MCF 10A (cell line): ENCODE results near the gene SP6. TPM values are rescaled to one million over a fixed set of nuclear protein-coding genes. Genes with fewer than 3 reads are reported as not detected.

Experiments
- BruUV-seq: library from RNA; stranded (reverse); fragments of 400-500 nt; replicated peaks from 2 replicates; lab custom pipeline; 2021; lab: Mats Ljungman, UMichigan
- CTCF ChIA-PET: fragments of 300-600 bp; sonication (Branson Sonifier 250); formaldehyde crosslinking; extraction: SDS; loops from one replicate; lab custom pipeline; 2021; ENCODE audit warnings: antibody characterized with exemption, inconsistent platforms; lab: Yijun Ruan, JAX
- POLR2A ChIA-PET: fragments of 300-600, 350-650 bp; sonication (Branson Sonifier 250); formaldehyde crosslinking; extraction: SDS; loops from one replicate; lab custom pipeline; 2020; ENCODE audit warnings: antibody characterized with exemption, inconsistent platforms; lab: Yijun Ruan, JAX
- DNase-seq: peaks from one replicate; pipeline ENCODE4 v3.0.0-alpha.2; 2018; ENCODE audit not compliant: unreplicated experiment
- H3K27ac Mint-ChIP-seq: one replicate; pipeline ENCODE4 v1.8.0; 2022; ENCODE audit warnings: mild to moderate bottlenecking, low read depth, mixed read lengths; ENCODE audit not compliant: unreplicated experiment
- H3K27me3 Mint-ChIP-seq: one replicate; pipeline ENCODE4 v1.8.0; 2022; ENCODE audit warnings: mixed read lengths; ENCODE audit not compliant: insufficient read depth, unreplicated experiment
- H3K36me3 Mint-ChIP-seq: one replicate; pipeline ENCODE4 v1.8.0; 2022; ENCODE audit warnings: mild to moderate bottlenecking, moderate library complexity, mixed read lengths; ENCODE audit not compliant: insufficient read depth, unreplicated experiment
- H3K4me1 Mint-ChIP-seq: one replicate; pipeline ENCODE4 v1.8.0; 2022; ENCODE audit warnings: mixed read lengths; ENCODE audit not compliant: insufficient read depth, unreplicated experiment
- H3K4me3 Mint-ChIP-seq: one replicate; pipeline ENCODE4 v1.8.0; 2022; ENCODE audit warnings: mild to moderate bottlenecking, moderate library complexity, mixed read lengths; ENCODE audit not compliant: unreplicated experiment
- H3K9me3 Mint-ChIP-seq: one replicate; pipeline ENCODE4 v1.8.0; 2022; ENCODE audit warnings: mixed read lengths; ENCODE audit not compliant: unreplicated experiment
- CTCF ChIP-seq: fragments of 200-600 bp; IDR thresholded peaks from one replicate; pipeline ENCODE4 v1.8.0; 2022; ENCODE audit warnings: antibody characterized with exemption, mild to moderate bottlenecking; ENCODE audit not compliant: unreplicated experiment
- intact Hi-C: fragments of 100-400 bp; cut with micrococcal nuclease; formaldehyde crosslinking; loops from 2 replicates; pipeline ENCODE4 v1.14.1; 2022
- total RNA-seq: library from RNA; stranded (reverse); gene quantifications from 2 replicates; pipeline ENCODE4 v1.2.3, GENCODE V29; 2022

The SP6 gene
- total RNA-seq, 1 experiment from 2014 or later = 1.5 TPM

GRCh38 chr17:47834756-47835155, 16.2 kb downstream of the SP6 start:
- H3K4me1 Mint-ChIP-seq = peaks cover 10% of the 10 kb centered on the region
- H3K27ac Mint-ChIP-seq = no peak overlapping the region
- H3K4me3 Mint-ChIP-seq = no peak overlapping the region
- DNase-seq = no peak
- H3K36me3 Mint-ChIP-seq = no peaks in the 10 kb centered on the region
- no peaks in the 10 kb centered on the region for H3K27me3 Mint-ChIP-seq
- CTCF ChIA-PET = interaction anchor here (0.6 to 1.7 kb wide), 3 partner anchors 8 to 180 kb away, joined by 3 read pairs; no protein-coding TSS in a partner anchor
- no TSS peak for BruUV-seq
- H3K9me3 Mint-ChIP-seq = no peaks in the 10 kb centered on the region
- no peak for TF ChIP-seq CTCF
- POLR2A ChIA-PET = no interaction called here
- intact Hi-C loops = no loop called here

- ChIA-PET POLR2A (interaction anchor here (0.6 to 3.4 kb wide), 18 partner anchors 9 to 513 kb away, joined by 3 to 38 read pairs (median 4); partner anchors contain the start of genes CDK5RAP3, KPNB1, OSBPL7 and PNPO), CTCF (interaction anchor here (0.6 to 1.8 kb wide), 2 partner anchors 9 to 188 kb away, joined by 4 to 7 read pairs; partner anchors contain the start of gene SCRN2)
- DNase-seq = no peak
- H3K4me3 Mint-ChIP-seq = peak overlapping the region; percentile 83
- intact Hi-C loops = loop anchor here (1.0 kb wide), 1 partner anchor 56 kb away; no protein-coding TSS in a partner anchor
- peaks cover 20% of the 10 kb centered on the region for H3K36me3 Mint-ChIP-seq
- H3K4me1 Mint-ChIP-seq = peaks cover 10% of the 10 kb centered on the region
- no peaks in the 10 kb centered on the region for H3K27me3 Mint-ChIP-seq
- no peak for TF ChIP-seq CTCF
- no peak overlapping the region for H3K27ac Mint-ChIP-seq
- BruUV-seq = no TSS peak
- no peaks in the 10 kb centered on the region for H3K9me3 Mint-ChIP-seq
These were observed 19.0 kb downstream of the SP6 start for GRCh38 chr17:47831934-47832327.

- peaks cover 10% of the 10 kb centered on the region for H3K4me1 Mint-ChIP-seq
- H3K36me3 Mint-ChIP-seq = peaks cover 26% of the 10 kb centered on the region
- TF ChIP-seq CTCF = peak; percentile 40
- peak; percentile 90 for DNase-seq
- H3K27ac Mint-ChIP-seq = peak within 1 kb of the TSS; percentile 47
- no peaks in the 10 kb centered on the region for H3K9me3 Mint-ChIP-seq
- peak within 1 kb of the TSS; percentile 83 for H3K4me3 Mint-ChIP-seq
- ChIA-PET CTCF (interaction anchor here (1.0 to 1.8 kb wide), 4 partner anchors 9 to 51 kb away, joined by 4 to 7 read pairs (median 6); partner anchors contain the start of gene SCRN2), POLR2A (interaction anchor here (0.6 to 3.4 kb wide), 22 partner anchors 9 to 513 kb away, joined by 3 to 38 read pairs (median 4); partner anchors contain the start of genes CDK5RAP3, KPNB1, OSBPL7 and PNPO)
- H3K27me3 Mint-ChIP-seq = no peaks in the 10 kb centered on the region
- intact Hi-C loops = loop anchor here (1.0 kb wide), 1 partner anchor 55 kb away; no protein-coding TSS in a partner anchor
- TSS peak; percentile 84 for BruUV-seq
These were observed 19.7 kb downstream of the SP6 start, which contains the start of the genes LRRC46 and MRPL10 for GRCh38 chr17:47831003-47831933. Gene LRRC46, plus strand, starts transcription at chr17:47831670. Its CDS starts 320 bp downstream, at chr17:47831990. Gene MRPL10, minus strand, starts transcription at chr17:47831541. Its CDS starts 30 bp downstream, at chr17:47831511.
